ENCODE results near the gene BRINP3. TPM values are rescaled to one million over a fixed set of nuclear protein-coding genes. Genes with fewer than 3 reads are reported as not detected.

BRINP3 gene
- total RNA-seq, 1 donor from 2014 or later, result 2.2 TPM

DNA sequence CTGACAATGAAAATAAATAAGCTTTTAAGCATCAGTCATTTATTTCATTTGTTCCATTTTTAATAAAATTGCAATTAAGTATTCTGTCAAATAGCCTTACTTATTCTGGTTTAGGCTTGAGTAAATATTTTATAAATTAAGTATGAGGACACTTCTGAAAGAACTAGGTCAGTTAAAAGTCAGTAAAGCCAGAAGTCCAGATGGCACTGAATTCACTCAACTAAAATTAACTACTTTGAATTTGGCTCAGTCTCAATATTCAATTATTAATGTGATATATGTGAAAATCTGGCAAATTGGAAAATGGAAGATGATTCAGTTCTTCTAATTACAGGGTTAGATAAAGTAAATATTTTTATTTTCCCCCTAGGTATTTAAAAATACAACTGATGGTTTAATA, 174.2 kb downstream of the BRINP3 start:
- Mint-ChIP-seq H3K9me3 (ENCODE audit: unreplicated experiment) (no peaks in the 10 kb centered on the region), H3K27me3 (ENCODE audit: unreplicated experiment) (no peaks in the 10 kb centered on the region), H3K36me3 (ENCODE audit: low read depth, unreplicated experiment) (no peaks in the 10 kb centered on the region), H3K4me3 (ENCODE audit: unreplicated experiment) (no peak overlapping the region), H3K27ac (ENCODE audit: unreplicated experiment) (no peak overlapping the region), H3K4me1 (ENCODE audit: unreplicated experiment) (peaks cover 2% of the 10 kb centered on the region)
- TF ChIP-seq, protein P1, sequence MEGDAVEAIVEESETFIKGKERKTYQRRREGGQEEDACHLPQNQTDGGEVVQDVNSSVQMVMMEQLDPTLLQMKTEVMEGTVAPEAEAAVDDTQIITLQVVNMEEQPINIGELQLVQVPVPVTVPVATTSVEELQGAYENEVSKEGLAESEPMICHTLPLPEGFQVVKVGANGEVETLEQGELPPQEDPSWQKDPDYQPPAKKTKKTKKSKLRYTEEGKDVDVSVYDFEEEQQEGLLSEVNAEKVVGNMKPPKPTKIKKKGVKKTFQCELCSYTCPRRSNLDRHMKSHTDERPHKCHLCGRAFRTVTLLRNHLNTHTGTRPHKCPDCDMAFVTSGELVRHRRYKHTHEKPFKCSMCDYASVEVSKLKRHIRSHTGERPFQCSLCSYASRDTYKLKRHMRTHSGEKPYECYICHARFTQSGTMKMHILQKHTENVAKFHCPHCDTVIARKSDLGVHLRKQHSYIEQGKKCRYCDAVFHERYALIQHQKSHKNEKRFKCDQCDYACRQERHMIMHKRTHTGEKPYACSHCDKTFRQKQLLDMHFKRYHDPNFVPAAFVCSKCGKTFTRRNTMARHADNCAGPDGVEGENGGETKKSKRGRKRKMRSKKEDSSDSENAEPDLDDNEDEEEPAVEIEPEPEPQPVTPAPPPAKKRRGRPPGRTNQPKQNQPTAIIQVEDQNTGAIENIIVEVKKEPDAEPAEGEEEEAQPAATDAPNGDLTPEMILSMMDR (IDR thresholded peaks at IDR 0.05; ENCODE audit: unreplicated experiment), result no peak
- DNase-seq (ENCODE audit: low spot score), result no peak

DNA sequence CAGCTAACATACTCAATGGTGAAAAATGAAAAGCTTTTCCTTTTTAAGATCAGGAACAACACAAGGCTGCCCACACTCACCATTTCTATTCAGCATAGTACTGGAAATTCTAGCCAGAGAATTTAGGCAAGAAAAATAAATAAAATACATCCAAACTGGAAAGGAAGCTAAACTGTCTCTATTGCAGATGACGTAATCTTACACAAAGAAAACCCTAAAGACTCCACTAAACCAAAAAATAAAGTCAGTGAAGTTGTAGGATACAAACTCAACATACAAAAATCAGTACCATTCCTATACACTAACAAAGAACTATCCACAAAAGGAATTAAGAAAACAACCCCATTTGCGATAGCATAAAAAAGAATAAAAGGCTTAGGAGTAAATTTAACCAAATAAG, 181.2 kb downstream of the BRINP3 start:
- Mint-ChIP-seq H3K36me3 (ENCODE audit: low read depth, unreplicated experiment) (no peaks in the 10 kb centered on the region), H3K27ac (ENCODE audit: unreplicated experiment) (no peak overlapping the region), H3K9me3 (ENCODE audit: unreplicated experiment) (no peaks in the 10 kb centered on the region), H3K27me3 (ENCODE audit: unreplicated experiment) (peaks cover 2% of the 10 kb centered on the region), H3K4me3 (ENCODE audit: unreplicated experiment) (no peak overlapping the region), H3K4me1 (ENCODE audit: unreplicated experiment) (no peaks in the 10 kb centered on the region)
- no peak for DNase-seq (ENCODE audit: low spot score)
- TF ChIP-seq, protein P1 (IDR thresholded peaks at IDR 0.05; ENCODE audit: unreplicated experiment), result no peak

DNA sequence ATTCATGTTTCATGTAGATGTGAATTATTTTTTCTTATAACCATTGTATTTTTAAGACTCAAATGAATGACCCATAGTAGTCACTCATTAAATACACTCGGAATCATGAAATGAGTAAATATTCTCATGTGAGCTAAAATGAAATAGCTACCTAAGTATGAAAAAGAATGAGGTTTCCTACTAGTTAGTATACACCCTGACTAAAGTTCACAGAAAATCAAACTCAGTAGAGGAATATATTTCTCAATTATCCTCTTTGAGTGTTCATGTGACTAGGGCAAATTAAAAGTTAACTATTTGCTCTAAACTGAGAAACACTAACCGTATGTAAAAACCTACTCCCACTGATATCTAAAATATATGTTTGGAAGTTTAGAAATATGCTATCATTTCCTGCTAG, 187.8 kb downstream of the BRINP3 start:
- Mint-ChIP-seq H3K36me3 (ENCODE audit: low read depth, unreplicated experiment) (no peaks in the 10 kb centered on the region), H3K27ac (ENCODE audit: unreplicated experiment) (no peak overlapping the region)
- TF ChIP-seq, protein P1 (IDR thresholded peaks at IDR 0.05; ENCODE audit: unreplicated experiment), result no peak

DNA sequence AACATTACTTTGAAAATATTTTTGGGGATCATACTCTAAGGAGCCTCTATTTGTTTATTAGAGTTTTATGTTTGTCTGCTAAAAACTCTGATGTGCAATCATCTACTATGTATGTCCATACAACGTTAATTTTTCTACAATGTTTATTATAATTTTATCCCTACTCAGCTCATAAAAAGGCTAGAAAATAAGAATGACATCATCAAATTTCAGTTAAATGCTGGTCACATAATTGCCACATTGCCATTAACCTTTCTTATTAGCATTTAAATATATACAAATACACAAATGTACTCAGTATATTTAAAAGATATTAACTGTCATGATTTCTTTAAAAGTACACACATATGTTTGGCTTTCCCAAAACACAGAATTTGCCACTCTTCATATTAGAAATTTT, 191.6 kb downstream of the BRINP3 start:
- Mint-ChIP-seq H3K4me1 (ENCODE audit: unreplicated experiment) (no peaks in the 10 kb centered on the region), H3K27me3 (ENCODE audit: unreplicated experiment) (no peaks in the 10 kb centered on the region)
- TF ChIP-seq, protein P1 (IDR thresholded peaks at IDR 0.05; ENCODE audit: unreplicated experiment), result no peak

More for the DNA sequence above, 187.8 kb downstream of the BRINP3 start:
- H3K4me1 Mint-ChIP-seq (ENCODE audit: unreplicated experiment), result no peaks in the 10 kb centered on the region
- no peak for DNase-seq (ENCODE audit: low spot score)
- H3K9me3 Mint-ChIP-seq (ENCODE audit: unreplicated experiment), result no peaks in the 10 kb centered on the region
- H3K27me3 Mint-ChIP-seq (ENCODE audit: unreplicated experiment), result no peaks in the 10 kb centered on the region
- H3K4me3 Mint-ChIP-seq (ENCODE audit: unreplicated experiment), result no peak overlapping the region

DNA sequence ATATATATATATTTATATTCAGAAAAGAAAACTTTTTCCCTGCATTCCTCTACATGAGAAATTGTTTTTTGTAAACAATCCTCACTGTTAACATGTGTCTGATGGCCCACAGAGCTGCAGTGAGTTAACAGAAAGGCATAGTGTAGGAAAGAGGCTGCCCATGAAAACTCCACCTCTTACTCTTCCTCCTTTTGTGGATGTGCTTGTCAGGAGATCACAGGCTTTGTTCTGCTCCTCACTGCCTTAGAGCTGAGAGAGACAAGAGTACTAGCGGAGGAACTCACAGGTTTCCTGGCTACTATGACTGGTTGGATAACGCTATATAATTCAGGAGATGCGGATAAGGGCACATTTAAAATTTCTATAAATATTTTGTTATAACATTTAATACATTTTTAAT, 200.6 kb downstream of the BRINP3 start:
- no peak for DNase-seq (ENCODE audit: low spot score)
- no peaks in the 10 kb centered on the region for H3K27me3 Mint-ChIP-seq (ENCODE audit: unreplicated experiment)
- no peaks in the 10 kb centered on the region for H3K9me3 Mint-ChIP-seq (ENCODE audit: unreplicated experiment)
- H3K36me3 Mint-ChIP-seq (ENCODE audit: low read depth, unreplicated experiment), result no peaks in the 10 kb centered on the region
- H3K4me1 Mint-ChIP-seq (ENCODE audit: unreplicated experiment), result peaks cover 7% of the 10 kb centered on the region
- TF ChIP-seq, protein P1 (IDR thresholded peaks at IDR 0.05; ENCODE audit: unreplicated experiment), result no peak
- H3K4me3 Mint-ChIP-seq (ENCODE audit: unreplicated experiment), result no peak overlapping the region
- no peak overlapping the region for H3K27ac Mint-ChIP-seq (ENCODE audit: unreplicated experiment)

More for the DNA sequence above, 191.6 kb downstream of the BRINP3 start:
- DNase-seq (ENCODE audit: low spot score), result no peak
- Mint-ChIP-seq H3K4me3 (ENCODE audit: unreplicated experiment) (no peak overlapping the region), H3K27ac (ENCODE audit: unreplicated experiment) (no peak overlapping the region), H3K9me3 (ENCODE audit: unreplicated experiment) (no peaks in the 10 kb centered on the region), H3K36me3 (ENCODE audit: low read depth, unreplicated experiment) (no peaks in the 10 kb centered on the region)
